Effector CD4-positive, alpha-beta T cell (primary cell): ENCODE results near the gene TSPAN4.

Source experiments
- DNase-seq: peaks from one replicate; pipeline ENCODE4 v3.0.0-alpha.2; 2020

Gene TSPAN4

DNA sequence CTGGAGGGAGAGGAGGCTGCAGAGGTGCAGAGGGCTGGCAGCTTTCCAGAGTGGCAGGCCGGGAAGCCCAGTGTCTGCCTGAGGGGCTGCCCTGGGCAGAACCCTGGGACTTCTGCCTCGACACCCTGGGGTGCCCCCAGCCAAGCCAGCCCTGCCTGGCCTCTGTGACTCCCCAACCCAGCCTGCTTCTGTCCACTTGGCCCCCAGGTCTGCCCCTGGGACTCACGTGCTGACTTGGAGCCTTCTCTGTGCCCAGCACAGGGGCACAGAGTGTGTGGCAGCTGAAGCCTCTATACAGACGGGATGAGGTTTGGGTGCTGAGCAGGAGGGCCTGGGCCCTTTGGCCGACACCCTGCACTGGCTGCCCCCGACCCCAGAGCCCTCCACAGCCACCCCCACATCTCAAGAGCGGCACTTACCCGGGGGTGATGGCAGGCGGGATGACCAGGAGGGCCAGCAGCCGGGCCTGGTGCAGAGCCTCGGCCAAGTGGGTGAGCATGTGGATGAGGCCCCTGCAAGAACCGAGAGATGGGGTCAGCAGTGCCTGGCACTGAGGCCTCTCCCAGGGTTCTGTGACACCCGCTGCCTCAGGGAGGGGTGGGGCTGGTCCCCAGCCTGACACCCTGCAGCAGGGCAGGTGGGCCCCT, 50.5 kb downstream of the TSPAN4 start:
- DNase-seq, result no peak

DNA sequence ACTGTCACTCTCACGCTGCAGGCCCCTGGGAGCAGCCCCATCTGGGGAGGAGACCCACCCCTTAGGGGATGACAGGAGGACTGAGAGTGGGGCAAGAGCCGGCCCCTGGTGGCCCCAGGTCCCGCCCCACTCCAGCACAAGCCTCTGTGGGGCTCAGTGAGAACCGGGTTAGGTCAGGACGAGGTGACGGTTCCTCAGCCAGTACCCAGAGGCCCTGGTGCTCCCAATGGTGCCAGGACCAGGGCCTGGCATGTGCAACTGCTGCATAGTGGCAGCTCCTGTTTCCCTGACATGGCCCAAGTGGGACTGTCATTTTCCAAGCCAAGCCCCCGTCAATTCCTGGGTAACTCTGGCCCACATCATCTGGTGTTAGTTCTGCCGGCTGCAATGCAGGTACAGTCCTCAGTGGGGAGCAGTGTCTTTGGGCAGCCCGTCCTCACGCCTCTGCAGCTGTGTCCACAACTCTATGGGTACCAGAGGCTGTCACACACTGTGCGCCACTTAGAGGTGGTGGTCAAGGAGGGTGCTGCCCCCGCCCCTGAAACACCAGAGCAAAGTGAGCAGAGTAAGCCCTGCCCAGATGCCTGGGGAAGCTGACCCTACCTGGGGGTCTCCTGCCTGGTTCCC, 52.0 kb downstream of the TSPAN4 start:
- DNase-seq, result no peak

DNA sequence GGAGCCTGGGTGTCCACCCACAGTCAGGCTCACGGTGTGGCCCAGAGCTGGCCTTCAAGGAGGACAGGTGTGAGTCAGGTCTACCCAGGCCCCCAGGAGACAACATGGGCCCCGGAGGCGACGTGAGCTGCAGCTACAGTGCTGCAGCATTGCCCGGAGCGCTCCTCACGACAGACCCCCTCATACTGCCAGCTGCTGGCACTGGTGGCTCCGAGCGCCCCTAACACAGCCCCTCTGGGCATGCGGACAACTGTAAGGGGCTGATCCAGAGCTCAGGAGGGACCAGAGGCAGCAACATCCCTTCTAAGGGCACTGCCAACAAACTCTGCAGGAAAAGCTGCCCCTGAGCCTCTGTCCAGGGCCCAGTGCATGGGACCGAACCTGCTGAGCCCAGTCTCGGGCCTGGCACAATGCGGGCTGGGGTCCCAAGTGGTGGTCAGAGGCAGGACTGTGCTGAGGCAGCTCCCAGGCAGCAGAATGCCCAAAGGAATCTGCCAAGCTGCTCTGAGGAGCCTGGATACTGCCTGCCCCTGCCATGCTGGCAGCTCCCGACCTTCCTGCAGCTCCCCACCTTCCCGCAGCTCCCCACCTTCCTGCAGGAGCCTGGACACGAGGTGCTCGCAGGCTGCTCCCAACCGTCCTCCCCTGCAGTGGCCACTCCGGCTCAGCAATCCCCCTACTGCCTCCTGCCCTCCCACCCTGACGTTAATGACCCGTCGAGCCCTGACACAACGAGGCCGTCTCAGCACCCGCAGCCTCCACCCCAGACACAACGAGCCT, 52.9 kb downstream of the TSPAN4 start:
- DNase-seq, result no peak

DNA sequence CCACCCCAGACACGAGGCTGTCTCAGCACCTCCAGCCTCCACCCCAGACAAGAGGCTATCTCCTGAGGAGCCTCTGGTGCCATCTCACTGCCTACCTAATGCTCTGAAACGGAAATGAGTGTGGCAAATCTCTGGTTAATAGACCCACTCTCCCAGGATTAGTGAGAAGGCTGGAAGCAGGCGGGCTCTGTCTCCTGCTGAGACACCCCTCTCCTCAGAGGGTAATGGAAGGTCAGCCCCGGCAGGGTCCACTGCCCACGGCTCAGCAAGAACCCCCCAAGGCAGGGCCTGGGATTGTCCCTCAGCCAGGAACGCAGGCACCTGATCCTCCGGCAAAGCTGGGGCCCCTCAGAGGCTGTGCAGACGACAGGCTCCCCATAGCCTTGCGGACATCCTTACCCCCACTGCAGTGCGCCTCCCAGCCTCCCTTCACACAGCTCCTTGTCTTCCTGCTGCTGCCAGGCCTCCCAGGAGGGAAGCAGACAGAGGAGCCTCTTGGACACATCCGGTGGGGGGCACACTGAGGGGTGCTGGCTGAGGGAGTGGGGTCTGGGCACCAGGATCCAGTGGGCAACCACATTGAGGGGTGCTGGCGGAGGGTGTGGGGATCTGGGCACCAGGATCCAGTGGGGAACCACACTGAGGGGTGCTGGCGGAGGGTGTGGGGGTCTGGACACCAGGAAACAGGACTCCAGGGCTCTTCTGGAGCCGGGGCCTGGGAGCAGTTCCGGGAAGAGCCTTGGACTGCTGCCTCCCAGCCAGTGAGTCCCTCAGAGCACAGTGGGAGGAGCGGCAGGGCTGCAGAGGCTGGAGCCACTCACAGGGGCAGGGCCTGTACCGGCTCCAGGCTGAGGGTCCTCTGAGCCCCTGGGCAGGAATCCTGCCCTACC, 54.8 kb downstream of the TSPAN4 start:
- no peak for DNase-seq

DNA sequence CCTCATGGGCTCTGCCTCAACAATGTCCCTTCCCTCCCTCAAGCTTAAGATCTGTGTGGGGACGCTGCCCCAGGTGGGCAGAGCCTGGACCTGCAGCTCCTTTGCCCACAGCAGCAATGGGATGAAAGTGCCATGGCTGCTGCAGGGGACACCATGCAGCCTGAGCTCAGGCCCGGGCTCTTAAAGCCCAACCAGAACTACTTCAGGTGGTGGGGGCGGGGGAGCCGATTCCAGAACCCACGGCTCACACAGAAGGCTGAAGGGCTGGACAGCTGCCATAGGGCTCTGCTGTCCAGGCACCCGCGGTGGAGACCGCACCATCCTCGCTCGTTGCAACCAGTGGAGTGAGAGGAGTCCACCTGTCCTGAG, 55.5 kb downstream of the TSPAN4 start:
- DNase-seq, result no peak

DNA sequence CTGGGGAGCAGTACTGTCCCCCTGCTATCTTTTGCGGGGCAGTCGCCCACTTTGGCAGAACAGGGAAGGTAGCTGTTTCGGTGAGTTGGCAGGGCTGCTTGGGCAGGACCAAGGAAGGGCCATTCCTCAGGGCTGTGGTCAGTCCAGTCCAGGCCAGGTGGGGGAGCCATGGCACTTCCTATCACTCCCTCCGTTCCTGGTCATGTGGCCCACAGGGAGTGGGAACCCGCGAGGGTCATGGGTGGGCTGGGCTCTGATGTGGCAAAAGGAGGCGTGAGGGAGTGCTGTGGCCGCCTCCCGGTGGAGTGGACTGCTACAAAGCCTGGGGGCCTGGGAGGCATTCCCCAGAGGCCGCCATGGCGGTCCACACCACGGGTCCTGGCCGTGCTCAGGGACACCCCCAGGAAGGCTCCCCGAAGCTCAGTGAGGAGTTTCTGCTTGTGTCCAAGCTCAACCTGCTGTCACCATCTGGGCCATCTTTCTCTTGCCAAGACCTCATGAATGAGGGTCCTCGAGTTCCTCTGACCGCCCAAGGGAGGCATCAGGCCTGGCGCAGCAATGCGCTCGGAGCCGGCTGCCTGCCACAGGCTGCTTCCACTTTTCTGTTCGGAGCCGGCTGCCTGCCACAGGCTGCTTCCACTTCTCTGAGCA, 56.0 kb downstream of the TSPAN4 start:
- DNase-seq, result no peak

DNA sequence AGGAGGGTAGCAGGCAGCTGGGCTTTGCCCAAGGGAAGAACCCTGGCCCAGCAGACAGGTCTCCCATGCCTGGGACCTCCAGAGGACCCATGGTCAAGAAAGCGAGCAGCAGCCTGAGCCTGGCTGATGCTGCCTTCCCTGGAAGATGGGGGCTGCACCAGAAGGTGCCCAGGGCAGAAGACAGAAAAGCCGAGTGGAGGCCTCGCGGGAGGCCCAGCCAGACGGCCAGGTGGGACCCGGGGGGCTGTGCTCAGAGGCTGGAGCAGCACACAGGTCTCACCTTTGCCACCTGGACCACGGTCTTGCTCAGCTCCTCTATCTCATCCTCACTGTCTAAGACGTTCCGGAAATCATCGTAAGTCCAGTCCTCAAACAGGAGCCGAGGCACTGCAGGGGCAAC, 57.1 kb downstream of the TSPAN4 start:
- DNase-seq, result no peak

DNA sequence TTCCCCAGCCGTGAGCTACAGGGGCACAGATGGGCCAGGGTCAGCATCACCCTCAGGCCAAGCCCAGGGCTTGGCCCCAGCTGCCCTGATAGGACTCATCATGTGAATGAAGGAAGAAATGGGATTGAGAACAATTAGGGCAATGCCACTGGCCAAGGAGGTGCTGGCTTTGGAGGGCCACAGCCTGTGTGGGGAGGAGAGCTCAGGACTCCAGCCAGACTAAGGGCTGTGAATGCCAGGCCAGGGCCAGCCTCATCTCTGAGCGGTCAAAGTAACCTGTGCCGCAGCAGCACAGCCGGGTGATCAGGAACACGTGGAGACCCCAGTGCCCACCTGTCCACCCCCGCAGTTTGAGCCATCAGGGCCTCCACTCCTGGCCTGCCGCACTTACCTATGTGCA, 57.9 kb downstream of the TSPAN4 start:
- DNase-seq, result no peak

DNA sequence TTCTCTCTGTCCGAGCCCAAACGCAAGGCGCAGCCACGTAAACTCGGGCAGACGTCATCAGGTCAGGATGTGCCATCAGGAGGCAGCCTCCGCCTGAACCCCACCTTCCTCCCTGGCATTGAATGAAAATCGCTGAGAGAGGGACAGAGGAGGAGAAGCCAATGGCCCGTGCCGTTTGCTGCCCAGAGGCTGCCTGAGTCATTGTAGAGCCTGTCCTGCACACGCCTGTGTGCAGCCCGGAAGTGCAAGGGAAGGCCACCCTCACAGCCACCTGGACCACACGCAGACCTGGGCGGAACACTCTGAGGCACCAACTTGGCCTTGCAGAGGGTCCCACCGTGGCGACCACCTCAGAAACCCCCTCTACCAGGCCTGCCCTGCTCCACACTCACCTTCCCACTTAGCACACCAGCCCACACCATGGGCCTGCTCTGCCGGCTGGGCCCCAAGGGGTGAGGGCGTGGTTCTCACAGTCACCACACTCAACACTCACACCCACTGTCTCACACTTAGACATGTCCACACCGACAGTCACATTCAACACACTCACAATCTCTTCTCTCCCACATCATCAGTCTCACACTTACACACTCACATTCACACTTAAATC, 58.9 kb downstream of the TSPAN4 start:
- no peak for DNase-seq

DNA sequence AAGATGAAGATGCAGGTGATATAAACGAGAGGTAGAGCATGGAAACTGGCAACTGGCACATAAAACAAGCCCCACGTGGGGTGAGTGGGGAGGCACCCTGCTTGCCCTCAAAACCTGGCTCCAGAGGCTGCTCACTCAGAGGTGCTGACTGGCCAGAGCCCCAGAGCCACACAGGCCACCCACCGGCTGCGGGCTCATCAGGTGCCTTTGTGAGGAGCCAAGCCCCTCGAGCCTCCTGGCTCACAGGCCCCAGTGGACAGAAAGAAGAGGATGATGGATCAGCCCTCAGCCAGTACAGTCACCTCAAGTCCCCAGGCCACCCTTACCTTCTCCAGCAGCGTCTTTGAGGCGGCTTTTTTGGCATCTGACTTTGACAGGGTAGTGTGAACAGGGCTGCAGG, 61.7 kb downstream of the TSPAN4 start:
- no peak for DNase-seq

DNA sequence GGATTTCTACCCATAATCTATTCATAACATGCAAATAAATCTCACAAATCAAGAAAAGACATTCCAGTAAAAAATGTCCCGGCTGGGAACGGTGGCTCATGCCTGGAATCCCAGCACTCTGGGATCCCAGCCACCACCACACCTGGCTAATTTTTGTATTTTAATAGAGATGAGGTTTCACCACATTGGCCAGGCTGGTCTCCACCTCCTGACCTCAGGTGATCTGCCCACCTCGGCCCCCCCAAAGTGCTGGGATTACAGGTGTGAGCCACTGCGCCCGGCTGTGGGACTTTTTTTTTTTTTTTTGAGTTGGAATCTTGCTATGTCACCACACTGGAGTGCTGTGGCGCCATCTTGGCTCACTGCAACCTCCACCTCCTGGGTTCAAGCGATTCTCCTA, 63.3 kb downstream of the TSPAN4 start:
- DNase-seq, result no peak

DNA sequence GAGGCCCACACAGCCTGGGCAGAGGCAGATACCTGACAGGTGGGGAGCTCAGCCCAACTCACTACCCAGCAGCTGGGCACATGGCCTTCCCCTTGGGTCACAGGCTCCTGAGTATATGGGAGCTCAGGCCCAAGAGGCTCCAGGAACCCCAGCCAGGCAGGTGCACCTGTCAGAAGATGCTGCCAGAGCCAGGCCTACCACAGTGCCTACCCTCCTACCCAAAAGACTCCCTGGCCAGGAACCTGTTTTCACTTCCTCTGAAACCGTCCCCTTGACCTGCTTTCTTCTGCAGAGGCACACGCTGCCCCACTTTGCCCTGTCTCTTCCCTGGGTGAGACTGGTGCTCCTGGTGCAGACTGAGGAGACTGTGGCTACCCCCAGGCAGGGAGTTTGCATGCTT, 65.0 kb downstream of the TSPAN4 start:
- DNase-seq, result no peak

DNA sequence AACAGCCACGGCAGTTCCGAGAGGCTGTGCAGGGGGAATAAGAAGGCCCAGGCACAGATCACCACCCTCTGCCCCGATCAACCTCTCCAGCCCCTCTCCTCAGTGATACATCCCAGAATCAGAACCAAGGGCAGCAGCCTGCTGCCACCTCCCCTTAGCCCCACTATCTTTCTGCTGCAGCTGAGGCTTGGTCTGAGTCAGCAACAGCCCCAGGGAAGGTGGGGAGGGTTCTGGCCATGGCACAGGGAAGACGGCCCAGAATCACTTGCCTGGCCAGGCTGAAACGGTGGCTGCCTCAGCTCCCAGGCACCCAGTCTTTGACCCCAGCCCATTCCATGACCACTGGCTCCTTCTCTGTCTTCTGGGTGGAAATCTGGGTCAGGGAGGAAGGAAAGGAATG, 65.6 kb downstream of the TSPAN4 start:
- no peak for DNase-seq

DNA sequence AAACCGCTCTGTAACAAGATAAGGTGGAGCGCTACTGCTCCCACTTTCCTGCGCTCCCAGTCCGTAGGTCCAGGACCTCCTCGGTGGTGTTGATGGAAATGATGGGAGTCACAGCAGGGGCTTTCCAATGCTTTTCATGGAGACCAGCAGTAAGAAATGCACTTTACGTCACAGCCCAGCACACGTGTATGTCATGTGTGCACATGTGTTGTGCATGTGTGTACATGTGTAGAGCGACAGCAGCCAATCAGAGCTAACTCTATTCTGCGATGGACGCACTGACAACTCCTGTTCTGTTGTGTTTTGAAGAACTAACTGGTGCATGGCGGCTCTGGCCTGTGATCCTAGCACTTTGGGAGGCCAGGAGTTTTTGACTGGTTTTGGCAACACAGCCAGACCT, 66.8 kb downstream of the TSPAN4 start:
- DNase-seq, result no peak

DNA sequence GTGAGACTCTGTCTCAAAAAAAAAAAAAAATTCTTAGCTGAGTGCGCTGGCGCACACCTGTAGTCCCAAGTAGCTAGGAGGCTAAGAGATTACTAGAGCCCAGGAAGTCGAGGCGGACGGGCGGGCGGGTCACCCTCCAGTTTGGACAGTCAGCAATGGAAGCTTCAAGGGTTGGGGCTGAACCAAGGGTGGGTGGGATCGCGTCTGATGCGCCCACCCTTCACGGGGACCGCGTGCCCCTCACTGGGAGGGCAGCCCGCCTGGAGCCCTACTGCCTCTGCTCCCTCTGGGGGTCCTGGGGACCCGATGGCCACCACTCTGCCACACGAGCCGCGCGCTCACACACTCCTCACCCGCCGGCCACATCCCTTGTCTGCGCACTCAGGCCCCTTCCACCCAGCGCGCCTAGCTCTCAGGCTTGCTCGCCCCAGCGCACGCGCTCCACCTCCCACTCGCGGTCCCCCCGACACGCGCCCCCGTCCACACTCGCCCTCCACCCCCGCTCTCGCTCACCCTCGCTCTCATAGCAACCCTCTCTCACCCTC, 67.5 kb downstream of the TSPAN4 start:
- DNase-seq, result no peak

DNA sequence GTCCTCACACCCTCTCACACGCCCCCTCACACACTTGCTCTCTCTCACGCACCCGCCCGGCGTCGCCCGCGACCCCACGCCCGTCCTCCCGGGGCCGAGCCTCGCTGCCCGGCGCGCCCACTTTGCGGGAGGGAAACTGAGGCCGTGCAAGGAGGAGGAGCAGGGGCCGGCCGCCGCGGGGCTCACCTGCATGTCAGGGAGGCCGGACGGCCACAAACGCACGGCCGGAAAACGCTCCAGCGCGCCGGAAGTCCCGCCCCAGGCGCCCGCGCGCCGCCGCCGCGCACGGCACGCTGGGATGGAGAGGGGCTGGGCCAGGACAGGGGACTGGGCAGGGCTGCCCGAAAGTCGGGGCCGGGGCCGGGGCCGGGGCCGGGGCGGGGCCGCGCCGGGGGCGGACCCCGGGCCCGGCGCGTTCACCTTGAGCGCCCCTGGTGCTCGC, 68.0 kb downstream of the TSPAN4 start, which contains the start of gene CHID1:
CHID1 (minus strand) TSS at position 222 of the 442 bp plus-strand sequence. CDS start 5,994 bp downstream, outside the sequence.
- peak; percentile 67 for DNase-seq

DNA sequence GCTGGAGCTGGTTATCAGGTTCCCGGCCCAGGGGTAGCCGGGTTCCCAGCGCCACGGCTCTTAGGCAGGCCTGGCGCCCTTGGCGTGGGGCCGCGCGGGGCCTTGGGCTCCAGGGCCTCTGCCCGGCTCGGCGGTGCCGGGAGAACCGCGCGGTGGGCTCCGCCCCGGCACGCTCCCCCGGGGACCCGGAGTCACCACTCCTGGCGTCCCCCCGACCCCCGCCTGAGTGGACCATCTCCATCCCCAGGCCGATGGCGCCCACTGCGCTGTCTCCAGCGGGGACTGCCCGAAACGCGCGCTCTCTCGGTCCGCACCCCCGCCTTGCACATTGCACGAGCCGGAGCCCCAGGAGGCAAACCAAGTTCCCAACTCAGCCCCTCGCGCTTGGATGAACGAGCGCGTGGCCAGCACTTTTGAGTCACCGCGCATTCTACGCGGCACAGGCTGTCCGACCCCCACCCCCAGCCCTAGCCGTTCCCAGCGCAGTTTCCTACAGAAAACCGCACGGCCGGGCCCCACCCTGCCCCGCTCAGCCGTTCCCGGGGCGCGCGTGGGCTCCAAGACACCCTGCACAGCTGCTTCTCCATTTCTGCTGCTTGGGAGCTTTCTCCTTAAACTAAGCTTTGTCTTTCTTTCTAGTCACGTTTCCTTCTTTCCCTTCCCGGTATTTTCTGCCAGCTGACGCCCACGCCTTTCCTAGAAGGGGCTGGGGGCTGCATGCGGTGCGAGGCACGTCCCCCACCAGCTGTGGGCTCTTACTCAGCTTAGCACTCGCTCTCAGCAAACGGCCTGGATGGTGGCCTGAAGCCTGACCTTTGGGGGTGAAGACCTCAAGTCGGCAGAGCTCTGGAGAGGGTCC, 68.6 kb downstream of the TSPAN4 start:
- no peak for DNase-seq

DNA sequence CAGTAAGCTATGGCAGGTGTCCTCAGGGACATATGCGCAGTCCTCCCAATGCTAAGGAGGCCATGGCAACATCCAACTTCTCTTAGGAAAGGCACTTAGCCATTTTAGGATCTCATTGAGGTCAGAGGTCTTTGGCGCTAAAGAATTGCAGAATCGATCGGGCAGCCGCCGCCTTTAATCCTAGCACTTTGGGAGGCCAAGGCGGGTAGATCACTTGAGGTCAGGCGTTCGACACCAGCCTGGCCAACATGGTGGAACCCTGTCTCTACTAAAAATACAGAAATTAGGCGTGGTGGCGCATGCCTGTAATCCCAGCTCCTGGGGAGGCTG, 69.2 kb downstream of the TSPAN4 start:
- DNase-seq, result no peak

DNA sequence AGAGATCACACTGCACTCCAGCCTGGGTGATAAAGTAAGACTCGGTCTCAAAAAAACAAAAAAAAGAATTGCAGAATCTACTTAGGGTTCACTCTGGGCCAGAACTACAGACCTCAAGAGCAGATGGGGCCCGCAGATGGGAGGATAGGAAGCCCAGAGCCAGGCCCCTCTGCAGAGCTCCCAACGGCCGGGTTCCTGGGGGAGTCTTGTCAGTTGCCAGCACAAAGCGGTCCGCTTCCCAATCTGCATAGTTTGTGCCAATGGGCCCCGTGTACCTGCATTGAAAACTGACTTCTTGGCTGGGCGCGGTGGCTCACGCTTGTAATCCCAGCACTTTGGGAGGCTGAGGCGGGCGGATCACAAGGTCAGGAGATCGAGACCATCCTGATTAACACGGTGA, 69.6 kb downstream of the TSPAN4 start:
- DNase-seq, result no peak

DNA sequence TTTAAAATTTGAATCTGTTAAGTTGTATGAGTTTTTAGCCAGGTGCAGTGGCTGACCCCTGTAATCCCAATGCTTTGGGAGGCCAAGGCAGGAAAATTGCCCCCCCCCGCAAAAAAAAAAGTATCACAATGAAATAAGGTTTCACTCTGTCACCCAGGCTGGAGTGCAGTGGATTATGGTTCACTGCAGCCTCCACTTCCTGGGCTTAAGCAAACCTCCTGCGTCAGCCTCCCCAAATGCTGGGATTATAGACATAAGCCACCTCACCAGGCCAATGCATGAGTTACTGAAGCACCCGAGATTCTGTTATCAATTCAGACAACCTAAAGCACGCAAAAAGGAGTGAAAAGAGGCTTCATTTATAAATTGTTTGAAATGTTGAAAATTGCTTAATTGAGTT, 70.4 kb downstream of the TSPAN4 start:
- no peak for DNase-seq

DNA sequence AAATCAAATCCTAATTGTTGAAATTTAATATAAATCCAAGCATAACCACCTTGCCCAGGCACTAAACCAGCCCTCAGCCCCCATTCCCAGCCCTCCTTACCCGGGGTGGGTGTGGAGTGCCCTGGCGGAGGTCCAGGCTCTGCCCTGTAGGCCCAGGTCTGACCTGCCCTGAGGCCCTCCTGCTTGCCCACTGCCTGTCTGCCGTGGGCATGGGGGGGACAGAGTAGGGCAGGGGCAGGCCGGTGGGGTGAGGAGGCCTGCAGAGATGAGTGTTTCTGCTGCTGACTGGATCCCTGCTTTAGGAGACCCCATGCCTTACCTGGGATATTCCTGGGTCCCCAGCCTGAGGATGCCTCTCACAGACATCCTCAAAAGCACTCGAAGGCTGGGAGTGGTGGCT, 71.6 kb downstream of the TSPAN4 start:
- no peak for DNase-seq
